MV-4-11 (cell line): ENCODE results near the gene DACH1.
"Not testable (repeated sequence)": the region's sequence is repeated elsewhere in the genome, so short reads cannot be mapped to it uniquely, and the experiment has no call there.

ENCODE experiments used
- DNase-seq: peaks from one replicate; lab custom pipeline; 2025; lab: John Stamatoyannopoulos, UW

Gene DACH1

GRCh38 chr13:71867131-71867814 lies at the start of gene DACH1:
TSS of gene DACH1 (minus strand) at chr13:71867204.
- peak; percentile 35 for DNase-seq

GRCh38 chr13:71913717-71914116 lies 46.7 kb upstream of the DACH1 start:
- no peak for DNase-seq

- DNase-seq: no peak
These were observed 45.5 kb upstream of the DACH1 start for GRCh38 chr13:71912524-71912923.

- DNase-seq: no peak
These were observed 39.4 kb upstream of the DACH1 start for GRCh38 chr13:71906448-71906847.

GRCh38 chr13:71902676-71903075 lies 35.7 kb upstream of the DACH1 start:
- no peak for DNase-seq

GRCh38 chr13:71893506-71893905 lies 26.5 kb upstream of the DACH1 start:
- DNase-seq: not testable (repeated sequence)

- no peak for DNase-seq
These were observed 19.9 kb upstream of the DACH1 start for GRCh38 chr13:71886880-71887279.

GRCh38 chr13:71882120-71882519 lies 15.1 kb upstream of the DACH1 start:
- no peak for DNase-seq

GRCh38 chr13:71880753-71881541 lies 13.9 kb upstream of the DACH1 start:
- DNase-seq: no peak

- no peak for DNase-seq
These were observed 12.9 kb upstream of the DACH1 start for GRCh38 chr13:71879808-71880344.

GRCh38 chr13:71879129-71879535 lies 12.1 kb upstream of the DACH1 start:
- DNase-seq: peak; percentile 41

GRCh38 chr13:71877256-71877653 lies 10.3 kb upstream of the DACH1 start:
- no peak for DNase-seq

- no peak for DNase-seq
These were observed 9.7 kb upstream of the DACH1 start for GRCh38 chr13:71876648-71877255.

GRCh38 chr13:71875823-71876222 lies 8.8 kb upstream of the DACH1 start:
- no peak for DNase-seq

- DNase-seq: no peak
These were observed 7.5 kb upstream of the DACH1 start for GRCh38 chr13:71874458-71874857.

GRCh38 chr13:71873418-71874247 lies 6.6 kb upstream of the DACH1 start:
- DNase-seq: no peak

- DNase-seq: no peak
These were observed 4.8 kb upstream of the DACH1 start for GRCh38 chr13:71871844-71872243.

GRCh38 chr13:71871176-71871754 lies 4.3 kb upstream of the DACH1 start:
- DNase-seq: no peak

- no peak for DNase-seq
These were observed 3.1 kb upstream of the DACH1 start for GRCh38 chr13:71870100-71870499.

GRCh38 chr13:71869274-71869673 lies 2.3 kb upstream of the DACH1 start:
- no peak for DNase-seq

- DNase-seq: no peak
These were observed 471 bp downstream of the DACH1 start for GRCh38 chr13:71866335-71867130.
